ENCODE data around the gene FNBP1.

GRCh38 chr9:129879991-129880653 lies 162.9 kb downstream of the FNBP1 start:
- TF ChIP-seq CTCF (IDR thresholded peaks at IDR 0.05) (no peak), SIN3A (IDR thresholded peaks at IDR 0.05; ENCODE audit: borderline replicate concordance, insufficient read depth, low read depth, low read length) (no peak), POLR2AphosphoS5 (IDR thresholded peaks at IDR 0.05; ENCODE audit: low read depth, low read length) (no peak)
